HG02588 (cell line): ENCODE results near the gene CLCA1.

Experiments used
- ATAC-seq: cut with Tn5 transposase; IDR thresholded peaks from one replicate; pipeline ENCODE4 v1.9.1; 2021; ENCODE audit warnings: mild to moderate bottlenecking, moderate library complexity; ENCODE audit not compliant: unreplicated experiment

Gene CLCA1, protein sequence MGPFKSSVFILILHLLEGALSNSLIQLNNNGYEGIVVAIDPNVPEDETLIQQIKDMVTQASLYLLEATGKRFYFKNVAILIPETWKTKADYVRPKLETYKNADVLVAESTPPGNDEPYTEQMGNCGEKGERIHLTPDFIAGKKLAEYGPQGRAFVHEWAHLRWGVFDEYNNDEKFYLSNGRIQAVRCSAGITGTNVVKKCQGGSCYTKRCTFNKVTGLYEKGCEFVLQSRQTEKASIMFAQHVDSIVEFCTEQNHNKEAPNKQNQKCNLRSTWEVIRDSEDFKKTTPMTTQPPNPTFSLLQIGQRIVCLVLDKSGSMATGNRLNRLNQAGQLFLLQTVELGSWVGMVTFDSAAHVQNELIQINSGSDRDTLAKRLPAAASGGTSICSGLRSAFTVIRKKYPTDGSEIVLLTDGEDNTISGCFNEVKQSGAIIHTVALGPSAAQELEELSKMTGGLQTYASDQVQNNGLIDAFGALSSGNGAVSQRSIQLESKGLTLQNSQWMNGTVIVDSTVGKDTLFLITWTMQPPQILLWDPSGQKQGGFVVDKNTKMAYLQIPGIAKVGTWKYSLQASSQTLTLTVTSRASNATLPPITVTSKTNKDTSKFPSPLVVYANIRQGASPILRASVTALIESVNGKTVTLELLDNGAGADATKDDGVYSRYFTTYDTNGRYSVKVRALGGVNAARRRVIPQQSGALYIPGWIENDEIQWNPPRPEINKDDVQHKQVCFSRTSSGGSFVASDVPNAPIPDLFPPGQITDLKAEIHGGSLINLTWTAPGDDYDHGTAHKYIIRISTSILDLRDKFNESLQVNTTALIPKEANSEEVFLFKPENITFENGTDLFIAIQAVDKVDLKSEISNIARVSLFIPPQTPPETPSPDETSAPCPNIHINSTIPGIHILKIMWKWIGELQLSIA

DNA sequence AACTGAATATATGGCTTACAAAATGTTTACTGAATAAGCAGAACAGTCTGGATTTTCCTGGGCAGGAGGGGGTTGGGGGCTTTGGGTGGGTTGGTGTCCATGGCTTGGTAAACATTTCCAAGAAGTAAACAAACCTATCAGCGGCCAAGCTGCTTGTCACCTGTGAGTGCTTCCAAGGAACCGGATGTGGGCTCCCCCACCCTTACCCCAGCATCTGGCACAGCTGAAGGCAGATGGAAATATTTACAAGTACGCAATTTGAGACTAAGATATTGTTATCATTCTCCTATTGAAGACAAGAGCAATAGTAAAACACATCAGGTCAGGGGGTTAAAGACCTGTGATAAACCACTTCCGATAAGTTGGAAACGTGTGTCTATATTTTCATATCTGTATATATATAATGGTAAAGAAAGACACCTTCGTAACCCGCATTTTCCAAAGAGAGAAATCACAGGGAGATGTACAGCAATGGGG lies at the start of gene CLCA1:
Gene CLCA1, plus strand, starts transcription at position 427 of the 477 bp plus-strand sequence. Its CDS starts 45 bp downstream, at position 472.
- ATAC-seq, result no peak

DNA sequence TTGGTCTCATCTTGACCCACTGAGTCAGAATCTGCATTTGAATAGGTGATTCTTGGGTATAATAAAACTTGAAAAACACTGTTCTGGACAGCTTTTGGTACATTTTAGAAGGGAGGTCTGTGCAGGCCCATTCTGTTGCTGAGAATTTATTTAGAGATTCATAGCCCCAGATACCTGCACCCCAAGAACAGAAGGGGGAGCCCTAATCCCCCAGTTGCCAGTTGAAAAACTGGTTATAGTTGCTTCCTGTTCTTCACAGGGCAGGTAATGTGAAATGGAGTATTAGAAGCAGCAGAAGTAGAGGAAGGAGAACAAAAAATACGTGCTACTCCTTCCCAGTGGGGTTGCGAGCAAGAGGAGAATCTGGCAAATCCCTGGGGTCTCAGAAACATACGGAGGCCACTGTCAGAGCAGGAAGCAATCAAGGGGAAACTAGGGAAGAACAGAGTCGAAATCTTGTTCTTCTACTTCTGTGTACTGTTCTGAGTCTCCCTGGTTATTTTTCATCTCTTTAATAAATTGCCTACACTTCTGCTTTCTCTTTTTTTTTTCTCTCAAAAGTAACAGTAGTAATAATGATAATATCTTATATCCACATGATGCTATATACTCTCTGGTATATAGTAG lies 49.3 kb upstream of the CLCA1 start:
- ATAC-seq, result peak; percentile 75

DNA sequence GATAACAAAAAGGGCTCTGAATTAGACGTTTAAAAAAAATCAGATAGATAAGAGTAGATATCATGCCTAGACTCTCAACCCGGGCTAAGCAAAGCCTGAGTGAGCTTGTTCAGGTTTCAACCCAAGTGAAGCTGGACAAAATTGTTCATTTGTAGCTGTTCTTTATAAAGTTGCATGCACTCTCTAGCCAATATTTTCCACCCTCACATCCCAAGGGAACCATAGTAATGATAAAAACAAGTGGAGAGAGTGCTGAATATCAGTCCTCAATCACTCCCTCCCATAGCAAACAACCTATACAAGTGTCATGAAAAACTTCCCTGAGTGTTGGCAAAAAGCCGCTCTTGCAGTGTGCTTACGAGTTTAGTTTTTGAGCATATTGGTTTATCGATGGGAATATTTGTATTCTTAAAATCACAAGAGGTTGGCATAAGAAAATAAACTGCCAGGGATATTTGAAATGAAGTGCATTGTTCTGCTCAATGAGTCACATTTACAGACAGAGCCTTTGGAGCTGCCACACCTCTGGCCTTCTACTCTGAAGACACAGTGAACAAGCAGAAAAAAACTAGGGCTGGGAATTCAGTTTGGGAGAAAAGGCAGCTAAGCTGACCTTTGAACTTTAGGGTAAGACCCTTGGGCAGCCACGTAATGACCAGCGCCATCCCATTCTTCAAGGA lies 47.0 kb upstream of the CLCA1 start:
- ATAC-seq, result no peak

DNA sequence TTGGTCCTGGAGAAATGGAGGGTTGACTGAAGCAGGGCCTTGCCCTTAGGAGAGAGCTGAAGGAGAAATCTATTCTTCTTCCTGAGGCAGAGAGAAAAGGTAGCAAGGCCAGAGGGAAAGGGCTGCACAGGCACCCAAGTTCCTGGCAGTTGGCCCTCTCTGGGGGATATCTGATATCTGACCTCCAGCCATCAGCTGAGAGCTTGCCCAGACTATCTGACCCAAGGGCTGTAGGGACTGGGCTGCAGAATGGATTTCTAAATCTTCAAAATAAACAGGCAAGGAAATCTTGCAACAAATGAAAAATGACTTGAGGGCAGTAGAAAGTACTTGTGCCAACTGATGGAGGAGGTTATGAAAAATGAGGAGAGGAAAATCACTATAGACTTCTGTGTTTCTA lies 45.3 kb upstream of the CLCA1 start:
- ATAC-seq, result no peak

DNA sequence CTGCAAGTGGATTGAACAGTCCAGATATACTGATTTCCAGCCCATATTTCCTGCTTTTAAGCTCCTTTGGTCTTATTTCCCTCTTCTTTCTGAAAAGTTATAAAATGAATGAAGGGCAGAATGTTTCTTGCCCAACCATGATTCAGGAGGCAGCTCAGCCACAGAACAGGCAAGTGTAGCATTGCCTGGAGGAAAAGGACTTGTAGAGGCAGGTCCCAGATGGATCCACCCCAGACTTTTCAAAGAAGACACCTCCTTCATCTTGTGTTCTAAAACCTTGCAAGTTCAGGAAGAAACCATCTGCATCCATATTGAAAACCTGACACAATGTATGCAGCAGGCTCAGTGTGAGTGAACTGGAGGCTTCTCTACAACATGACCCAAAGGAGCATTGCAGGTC lies 44.9 kb upstream of the CLCA1 start, which contains the start of gene CLCA2:
Gene CLCA2, plus strand, starts transcription at position 299 of the 400 bp plus-strand sequence. Its CDS starts 77 bp downstream, at position 376.
- ATAC-seq, result no peak

DNA sequence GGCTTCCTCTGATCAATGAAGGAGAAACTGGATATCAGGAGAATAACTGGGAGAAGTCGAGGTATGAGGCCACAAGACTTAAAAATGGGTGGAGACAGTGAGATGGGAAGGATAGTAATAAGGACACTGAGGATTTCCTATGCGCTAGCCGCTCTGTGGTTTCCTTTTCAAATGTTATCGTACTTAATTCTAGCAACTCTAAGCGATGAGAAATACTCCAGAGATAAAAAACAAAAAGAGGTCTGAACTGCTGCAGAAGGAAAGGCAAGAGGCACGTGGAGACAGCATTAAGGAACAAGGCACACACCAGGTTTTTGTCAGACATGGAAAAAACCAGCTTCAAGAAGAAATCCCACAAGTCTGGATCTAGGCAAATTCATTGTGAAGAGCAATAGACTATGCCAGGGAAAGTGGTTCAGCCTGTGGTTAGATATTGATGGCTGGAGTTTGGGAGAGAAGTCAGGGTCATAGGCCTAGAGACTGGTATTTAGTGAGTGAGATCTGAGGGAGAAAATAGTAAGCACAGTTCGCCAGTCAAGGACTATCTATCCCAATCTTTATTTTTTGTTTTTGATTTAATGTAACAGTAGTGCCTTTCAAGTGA lies 39.5 kb upstream of the CLCA1 start:
- ATAC-seq, result no peak

DNA sequence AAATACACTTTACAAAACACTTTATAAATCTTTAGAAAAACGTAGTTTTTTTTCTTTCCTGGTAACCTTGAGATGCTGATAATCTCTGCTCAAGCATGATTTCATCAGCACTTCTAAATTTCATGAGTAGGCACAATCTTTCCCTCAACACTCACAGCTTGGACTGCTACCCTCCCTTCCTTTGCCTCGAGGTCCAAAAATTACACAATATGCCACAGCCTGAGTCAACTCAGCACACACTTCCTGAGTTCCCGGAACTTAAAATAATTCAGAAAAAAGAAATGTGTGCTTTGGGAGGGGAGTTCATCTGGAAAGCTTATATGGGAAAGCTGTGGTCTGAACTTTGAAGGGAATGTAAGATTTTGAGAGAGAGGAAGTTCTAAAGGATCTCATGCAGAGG lies 38.9 kb upstream of the CLCA1 start:
- no peak for ATAC-seq

DNA sequence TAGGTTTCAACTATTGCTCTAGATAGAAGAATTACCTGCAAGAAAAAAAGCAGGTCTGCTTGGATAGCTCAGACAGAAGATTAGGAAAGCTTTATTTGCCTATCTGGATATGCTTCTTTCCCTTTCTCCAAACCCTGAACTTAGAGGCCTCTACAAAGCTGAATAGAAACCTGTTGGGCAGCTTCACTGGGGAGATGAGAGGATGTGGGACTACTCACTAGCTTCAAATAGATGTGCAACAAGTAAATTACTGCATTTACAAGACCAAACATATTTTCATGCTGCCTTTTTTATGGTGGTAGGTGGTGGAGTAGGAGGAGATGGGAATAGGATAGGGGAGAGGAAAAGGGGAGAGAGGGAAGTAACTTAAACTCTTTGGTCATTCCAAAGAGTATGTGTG lies 38.4 kb upstream of the CLCA1 start:
- no peak for ATAC-seq

DNA sequence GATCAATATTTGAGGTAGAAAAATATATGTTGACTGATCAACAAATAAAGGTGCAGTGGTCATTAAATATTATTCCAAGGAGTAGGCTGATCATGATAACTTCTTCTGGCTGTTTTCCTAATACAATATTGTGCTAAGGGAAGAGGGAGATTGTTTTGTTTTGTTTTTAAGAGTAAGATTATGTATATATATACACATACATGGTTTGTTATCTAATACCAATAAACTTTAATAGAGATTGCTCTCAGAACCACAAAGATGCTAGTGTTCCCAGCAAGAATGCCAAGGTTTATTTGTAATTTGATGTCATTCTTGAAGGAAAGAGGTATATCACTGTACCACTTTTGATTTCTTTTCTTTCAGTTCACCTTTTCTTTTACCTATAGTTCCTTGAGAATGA lies 34.7 kb upstream of the CLCA1 start:
- ATAC-seq, result no peak

DNA sequence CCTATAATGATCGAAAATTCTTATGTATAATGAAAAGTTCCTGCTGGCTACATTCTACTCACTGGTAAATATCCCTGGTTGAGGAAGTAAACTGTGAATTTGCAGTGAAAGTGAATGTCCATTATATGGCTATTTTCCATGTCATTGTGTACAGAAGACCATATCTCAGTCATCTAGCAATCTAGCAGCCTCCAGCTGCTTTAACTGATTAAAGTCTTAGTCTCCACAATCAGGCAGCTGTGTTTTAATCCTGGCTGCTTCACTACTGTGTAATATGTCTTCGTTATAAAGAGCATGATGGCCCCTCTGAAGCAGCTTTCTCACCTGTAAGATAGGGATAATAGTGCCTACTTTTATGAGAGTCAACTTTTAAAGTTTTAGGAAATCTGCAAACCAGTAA lies 33.4 kb upstream of the CLCA1 start:
- ATAC-seq, result no peak

DNA sequence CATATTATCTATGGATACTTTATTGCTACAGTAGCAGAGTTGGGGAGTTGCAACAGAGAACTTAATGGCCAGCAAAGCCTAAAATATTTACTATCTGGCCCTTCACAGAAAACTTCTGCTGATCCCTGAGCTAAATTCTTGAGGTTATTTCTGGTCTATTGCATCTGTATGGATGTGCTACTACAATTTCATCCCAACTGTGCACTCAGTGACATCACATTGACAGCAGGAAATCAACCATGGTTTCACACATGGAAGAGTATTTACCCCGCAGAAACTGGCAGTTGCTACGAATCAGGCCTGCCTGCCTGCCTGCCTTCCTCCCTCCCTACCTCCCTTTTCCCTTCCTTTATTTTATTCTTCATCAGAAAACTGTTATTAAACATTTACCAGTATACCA lies 32.7 kb upstream of the CLCA1 start:
- ATAC-seq, result no peak

DNA sequence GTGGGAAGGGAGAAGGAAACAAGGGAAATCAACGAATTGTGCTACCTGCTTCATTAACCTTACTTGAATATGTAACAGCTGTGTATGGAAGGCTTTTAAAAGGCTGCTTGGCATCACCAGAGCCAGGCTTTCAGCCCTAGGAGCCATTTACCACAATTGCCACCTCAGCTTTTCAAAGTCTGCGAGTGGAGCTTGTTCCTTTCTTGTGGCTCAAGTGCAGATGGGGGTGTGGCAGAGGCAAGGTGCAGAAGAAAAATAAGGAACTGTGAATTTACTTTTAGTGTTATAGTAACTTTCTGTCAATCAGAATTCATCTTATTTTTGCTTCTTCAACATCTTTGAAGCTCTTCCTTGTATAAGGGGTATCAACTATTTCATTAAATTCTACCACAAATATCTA lies 27.1 kb upstream of the CLCA1 start:
- ATAC-seq, result no peak

DNA sequence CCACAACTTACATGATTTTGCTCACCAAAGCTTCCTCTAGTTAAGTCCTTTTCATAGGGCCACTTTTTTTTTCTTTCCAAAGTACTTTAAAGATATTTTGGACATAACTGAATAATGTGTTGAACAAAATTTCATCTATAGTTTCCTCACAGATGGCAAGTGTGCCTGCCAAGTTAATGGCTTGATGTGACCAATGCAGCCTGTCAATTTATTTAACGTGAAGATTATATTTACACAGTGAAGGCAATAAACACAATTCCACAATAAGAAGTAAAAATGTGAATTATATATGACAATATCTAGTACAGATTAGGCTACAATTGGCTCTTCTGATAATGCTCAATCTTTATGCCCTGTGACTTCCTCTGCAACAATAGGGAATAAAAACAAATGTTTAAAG lies 26.7 kb upstream of the CLCA1 start:
- ATAC-seq, result no peak

DNA sequence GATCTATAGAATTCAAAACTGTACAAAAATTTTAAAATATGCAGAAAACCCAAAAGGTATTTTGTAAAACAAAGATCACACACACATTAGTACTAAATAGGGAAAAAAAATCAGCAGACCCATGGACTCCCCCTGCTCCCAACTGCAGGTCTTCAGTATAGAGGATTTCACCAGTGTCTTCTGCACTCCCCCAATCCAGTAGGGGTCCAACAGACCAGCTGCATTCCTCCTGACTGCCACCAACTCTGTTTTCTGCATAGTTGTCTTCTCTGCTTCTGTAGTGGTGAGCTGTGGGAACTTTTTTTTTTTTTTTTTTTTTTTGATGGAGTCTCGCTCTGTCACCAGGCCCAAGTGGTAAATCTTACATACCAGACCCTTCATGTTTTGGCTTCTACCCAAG lies 22.8 kb upstream of the CLCA1 start:
- no peak for ATAC-seq

DNA sequence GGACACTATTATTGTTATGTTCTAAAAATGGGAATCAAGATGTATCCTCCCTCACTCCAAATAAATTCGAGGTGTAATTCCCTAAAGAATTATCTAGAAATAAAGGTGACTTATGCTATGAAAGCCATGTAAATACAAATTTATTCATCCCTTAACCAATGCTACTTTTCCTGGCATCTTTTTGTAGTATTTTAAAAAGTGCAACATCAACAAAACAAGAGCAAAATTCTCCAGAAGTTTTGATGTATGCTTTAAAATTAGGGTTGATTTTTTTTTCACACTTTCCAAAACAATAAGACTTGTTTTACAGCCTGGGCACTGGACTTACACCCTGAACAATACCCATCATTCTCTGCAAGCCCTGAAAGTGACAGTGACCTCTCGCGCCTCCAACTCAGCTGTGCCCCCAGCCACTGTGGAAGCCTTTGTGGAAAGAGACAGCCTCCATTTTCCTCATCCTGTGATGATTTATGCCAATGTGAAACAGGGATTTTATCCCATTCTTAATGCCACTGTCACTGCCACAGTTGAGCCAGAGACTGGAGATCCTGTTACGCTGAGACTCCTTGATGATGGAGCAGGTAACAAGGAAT lies 21.4 kb upstream of the CLCA1 start:
- no peak for ATAC-seq

DNA sequence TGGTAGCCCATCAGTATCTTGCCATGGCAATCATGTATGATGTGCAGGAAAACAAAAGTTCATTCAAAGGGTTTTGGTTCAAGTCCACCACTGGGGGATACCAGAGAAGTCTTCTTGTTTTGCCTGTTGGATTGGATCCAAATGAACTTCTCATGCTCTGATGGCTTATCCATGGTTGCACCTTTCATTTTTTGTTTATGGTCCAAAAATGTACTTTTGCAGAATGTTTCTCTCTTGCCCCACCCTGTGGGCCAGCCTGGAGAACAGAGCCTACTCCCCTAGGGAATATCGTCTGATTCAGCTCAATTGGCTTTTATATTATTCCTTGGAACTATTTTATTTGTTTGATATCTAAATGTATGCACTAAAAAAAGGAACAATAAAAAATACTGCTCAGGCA lies 20.1 kb upstream of the CLCA1 start:
- ATAC-seq, result no peak

DNA sequence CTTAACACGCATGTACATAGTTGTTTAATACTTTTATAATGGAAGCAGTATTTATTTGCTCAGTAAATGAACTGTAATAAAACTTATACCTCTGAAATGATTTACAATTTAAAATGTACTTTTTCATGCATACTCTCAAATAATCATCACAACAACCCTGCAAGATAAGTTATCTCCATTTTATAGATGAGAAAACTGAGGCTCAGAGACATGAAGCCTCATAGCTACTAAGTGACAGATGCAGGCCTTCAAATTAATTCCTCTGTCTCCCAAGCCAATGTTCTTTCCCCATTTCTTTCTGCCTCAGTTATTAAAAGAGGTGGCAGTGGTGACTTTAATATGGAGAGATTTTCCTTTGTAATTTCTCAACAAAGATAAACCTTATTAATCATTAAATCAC lies 19.6 kb upstream of the CLCA1 start:
- ATAC-seq, result no peak

DNA sequence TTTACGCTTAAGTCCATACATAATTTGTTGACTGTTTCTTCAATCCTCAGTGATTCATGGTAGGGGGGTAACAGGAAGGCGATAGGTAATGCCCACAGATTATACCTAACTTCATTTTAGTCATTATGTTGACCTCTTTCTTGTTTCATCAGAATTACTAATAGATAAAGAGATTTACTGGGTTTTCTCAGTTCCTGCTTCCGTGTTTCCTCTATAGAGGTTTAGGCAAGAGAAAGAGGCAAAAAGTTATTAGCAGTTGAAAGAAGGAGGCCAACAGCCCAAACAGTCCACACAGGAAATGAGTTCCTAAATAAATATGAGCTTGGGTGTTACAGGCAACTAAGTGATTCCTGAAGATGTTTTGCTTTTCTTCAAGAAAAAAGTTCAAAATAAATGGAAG lies 17.9 kb upstream of the CLCA1 start:
- ATAC-seq, result no peak

DNA sequence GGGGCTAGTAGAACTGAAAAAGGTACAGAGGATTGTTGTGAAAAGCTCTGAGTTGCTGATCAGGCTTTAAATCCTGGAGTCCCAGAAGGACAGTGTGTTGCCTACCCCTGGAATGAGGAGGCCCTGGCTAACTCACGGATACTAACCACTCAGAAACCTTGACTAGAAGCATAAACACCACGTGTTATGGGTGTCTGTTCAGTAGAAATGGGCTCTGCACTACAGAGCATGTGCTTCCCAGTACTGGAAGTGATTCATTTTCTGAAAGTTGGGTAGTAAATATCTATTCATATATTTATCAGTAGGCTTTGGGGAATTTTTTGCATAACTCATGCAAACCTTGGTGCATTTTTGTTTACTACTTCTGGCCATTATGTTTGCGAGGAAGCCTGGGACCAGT lies 15.1 kb upstream of the CLCA1 start:
- ATAC-seq, result no peak

DNA sequence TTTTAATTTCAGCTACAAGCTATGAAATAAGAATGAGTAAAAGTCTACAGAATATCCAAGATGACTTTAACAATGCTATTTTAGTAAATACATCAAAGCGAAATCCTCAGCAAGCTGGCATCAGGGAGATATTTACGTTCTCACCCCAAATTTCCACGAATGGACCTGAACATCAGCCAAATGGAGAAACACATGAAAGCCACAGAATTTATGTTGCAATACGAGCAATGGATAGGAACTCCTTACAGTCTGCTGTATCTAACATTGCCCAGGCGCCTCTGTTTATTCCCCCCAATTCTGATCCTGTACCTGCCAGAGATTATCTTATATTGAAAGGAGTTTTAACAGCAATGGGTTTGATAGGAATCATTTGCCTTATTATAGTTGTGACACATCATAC lies 13.7 kb upstream of the CLCA1 start:
- no peak for ATAC-seq
